GM12878 (cell line): ENCODE measurements around the gene CCDC107. TPM values are rescaled to one million over a fixed set of nuclear protein-coding genes. Genes with fewer than 3 reads are reported as not detected.

ENCODE experiments used
- ATAC-seq: fragments of 200-7000 bp; cut with Tn5 transposase; 3 replicates; pipeline ENCODE4 v1.9.1; 2020; ENCODE audit warnings: mild to moderate bottlenecking, moderate library complexity
- BruUV-seq: library from RNA; stranded (reverse); fragments of 400-500 nt; replicated peaks from 2 replicates; lab custom pipeline; 2021; lab: Mats Ljungman, UMichigan
- CTCF ChIA-PET: fragments of 300-600 bp; sonication (Branson Sonifier 250); formaldehyde crosslinking; extraction: SDS; loops from one replicate; lab custom pipeline; 2021; ENCODE audit warnings: inconsistent platforms; lab: Yijun Ruan, JAX
- POLR2A ChIA-PET: fragments of 350-600 bp; formaldehyde crosslinking; extraction: SDS; loops from one replicate; lab custom pipeline; 2021; ENCODE audit warnings: inconsistent platforms; lab: Charles Lee
- RAD21 ChIA-PET: fragments of 300-600 bp; sonication (Branson Sonifier 250); formaldehyde crosslinking; loops from one replicate; lab custom pipeline; 2023; ENCODE audit warnings: antibody characterized with exemption; ENCODE audit not compliant: unreplicated experiment; lab: Charles Lee
- SMC1A ChIA-PET: fragments of 300-600 bp; sonication (Branson Sonifier 250); formaldehyde crosslinking; loops from one replicate; lab custom pipeline; 2023; ENCODE audit not compliant: unreplicated experiment, uncharacterized antibody; lab: Charles Lee
- DNase-seq: peaks from one replicate; pipeline ENCODE4 v3.0.0-alpha.2; 2011; ENCODE audit warnings: low read depth, low spot score
- FAIRE-seq: peaks from 3 replicates; lab custom pipeline; 2011; peaks lifted over from hg19 to GRCh38; lab: Jason Lieb, UNC
- H2AFZ ChIP-seq: 2 replicates; pipeline ENCODE4 v1.6.0; 2011; ENCODE audit warnings: low read depth, low read length, control low read depth; ENCODE audit not compliant: control insufficient read depth
- H3K27ac ChIP-seq: 2 replicates; pipeline ENCODE4 v1.5.1; 2011; ENCODE audit warnings: control low read depth; ENCODE audit not compliant: control insufficient read depth, insufficient read depth
- H3K27me3 ChIP-seq, 2 experiments: replicated peaks in 1 of 2; 2 replicates each; pipeline versions ENCODE4 v1.6.0 to v1.6.1; 2011; ENCODE audit warnings: low read length in 1 of 2; ENCODE audit not compliant: control insufficient read depth in 2 of 2, insufficient read depth in 2 of 2
- H3K36me3 ChIP-seq, 2 experiments: 2 replicates each; pipeline ENCODE4 v1.5.1; 2011; ENCODE audit warnings: low read length in 1 of 2; ENCODE audit not compliant: control insufficient read depth in 2 of 2, insufficient read depth in 2 of 2
- H3K4me1 ChIP-seq: 2 replicates; pipeline ENCODE4 v1.6.1; 2011; ENCODE audit warnings: mild to moderate bottlenecking, low read length, moderate library complexity, mixed read lengths; ENCODE audit not compliant: control insufficient read depth, insufficient read depth
- H3K4me2 ChIP-seq: 2 replicates; pipeline ENCODE4 v1.6.0; 2011; ENCODE audit warnings: control low read depth; ENCODE audit not compliant: control insufficient read depth, insufficient read depth
- H3K4me3 ChIP-seq: fragments of 200-600 bp; sonication (generic); 2 replicates; pipeline ENCODE4 v1.5.1; 2016
- H3K79me2 ChIP-seq: 2 replicates; pipeline ENCODE4 v1.6.0; 2011; ENCODE audit warnings: low read length; ENCODE audit not compliant: control insufficient read depth, insufficient read depth
- H3K9ac ChIP-seq: 2 replicates; pipeline ENCODE4 v1.8.0; 2011; ENCODE audit warnings: low read length, control low read depth, mixed read lengths; ENCODE audit not compliant: control insufficient read depth, insufficient read depth
- H3K9me3 ChIP-seq: replicated peaks from 3 replicates; pipeline ENCODE4 v1.5.1; 2011; ENCODE audit warnings: mild to moderate bottlenecking, low read length; ENCODE audit not compliant: control insufficient read depth, insufficient read depth
- H4K20me1 ChIP-seq: 2 replicates; pipeline ENCODE4 v1.6.0; 2011; ENCODE audit not compliant: control insufficient read depth, insufficient read depth
- BACH1 ChIP-seq: fragments of 450-650 bp; IDR thresholded peaks from 2 replicates; pipeline ENCODE4 v1.6.1; 2017; ENCODE audit warnings: mild to moderate bottlenecking, borderline replicate concordance
- BCL3 ChIP-seq: IDR thresholded peaks from 2 replicates; pipeline ENCODE4 v1.6.1; 2011; ENCODE audit warnings: borderline replicate concordance, low read depth, mild to moderate bottlenecking, moderate library complexity, low read length; ENCODE audit not compliant: insufficient read depth, poor library complexity, severe bottlenecking
- BMI1 ChIP-seq: fragments of 450-650 bp; IDR thresholded peaks from 2 replicates; pipeline ENCODE4 v1.6.1; 2016; ENCODE audit warnings: mild to moderate bottlenecking, moderate library complexity, borderline replicate concordance
- CTCF ChIP-seq, 3 experiments: IDR thresholded peaks in 2 of 3; conservative IDR thresholded peaks in 1 of 3; 2 replicates each; pipeline ENCODE4 v1.5.1; 2011; ENCODE audit warnings: low read depth in 3 of 3, low read length in 3 of 3, mild to moderate bottlenecking in 3 of 3, control low read depth in 2 of 3, moderate library complexity in 2 of 3, inconsistent platforms in 1 of 3, mixed read lengths in 1 of 3; ENCODE audit not compliant: control insufficient read depth in 2 of 3, insufficient read depth in 1 of 3; ENCODE audit errors: extremely low read depth in 1 of 3
- E4F1 ChIP-seq: fragments of 450-650 bp; IDR thresholded peaks from 2 replicates; pipeline ENCODE4 v1.6.1; 2018; ENCODE audit warnings: borderline replicate concordance, mild to moderate bottlenecking; ENCODE audit not compliant: partially characterized antibody
- EED ChIP-seq: sonication (generic); IDR thresholded peaks from 2 replicates; pipeline ENCODE4 v1.6.1; 2016; ENCODE audit warnings: antibody characterized with exemption, low read depth
- GABPA ChIP-seq: IDR thresholded peaks from 2 replicates; pipeline ENCODE4 v1.6.1; 2014; ENCODE audit warnings: antibody characterized with exemption, low read depth, mild to moderate bottlenecking, inconsistent platforms
- MLLT1 ChIP-seq: fragments of 450-650 bp; IDR thresholded peaks from 2 replicates; pipeline ENCODE4 v1.6.1; 2016; ENCODE audit warnings: mild to moderate bottlenecking
- MXI1 ChIP-seq: fragments of 150-350 bp; IDR thresholded peaks from 2 replicates; pipeline ENCODE4 v1.6.1; 2011; ENCODE audit warnings: low read depth, mild to moderate bottlenecking, inconsistent platforms, low read length, improper control_type of control experiment
- NFIC ChIP-seq: IDR thresholded peaks from 2 replicates; pipeline ENCODE4 v1.6.1; 2012; ENCODE audit warnings: low read depth, mild to moderate bottlenecking, inconsistent platforms, low read length, moderate library complexity
- RELA ChIP-seq: fragments of 450-650 bp; IDR thresholded peaks from 2 replicates; pipeline ENCODE4 v1.8.0; 2014; ENCODE audit warnings: borderline replicate concordance; ENCODE audit not compliant: partially characterized antibody
- RUNX3 ChIP-seq: IDR thresholded peaks from 2 replicates; pipeline ENCODE4 v1.6.1; 2012; ENCODE audit warnings: low read length, inconsistent platforms
- TCF12 ChIP-seq: IDR thresholded peaks from 2 replicates; pipeline ENCODE4 v1.6.1; 2011; ENCODE audit warnings: low read depth, mild to moderate bottlenecking, low read length
- ZBED1 ChIP-seq: IDR thresholded peaks from 2 replicates; pipeline ENCODE4 v1.6.1; 2016; ENCODE audit warnings: borderline replicate concordance
- ZZZ3 ChIP-seq: IDR thresholded peaks from 2 replicates; pipeline ENCODE4 v1.6.1; 2011; ENCODE audit warnings: low read depth; ENCODE audit not compliant: control insufficient read depth, insufficient read length
- WGBS: methylation state at CpG from one replicate; pipeline ENCODE4 v1.1.6; 2016; ENCODE audit warnings: low lambda C conversion rate; ENCODE audit not compliant: insufficient replicate concordance, insufficient coverage; ENCODE audit errors: missing lambda C conversion rate; 5-methylcytosine and 5-hydroxymethylcytosine counted together
- in situ Hi-C: fragments of 300-500 bp; cut with MboI; formaldehyde crosslinking; loops from 9 replicates; pipeline ENCODE4 v1.14.3; 2018; ENCODE audit warnings: mixed read lengths
- intact Hi-C: fragments of 100-400 bp; cut with micrococcal nuclease; formaldehyde crosslinking; loops from one replicate; pipeline ENCODE4 v1.14.2; 2022; ENCODE audit not compliant: unreplicated experiment
- polyA plus RNA-seq, 11 experiments: library from polyadenylated mRNA; depleted of rRNA in 4 of 11; unstranded in 6 of 11; stranded (reverse) in 5 of 11; fragments of >200 nt; fragmentation: Nextera tagmentation in 4 of 11; fragmentation: Illumina TruSeq in 1 of 11; extraction: Ambion mirVana in 4 of 11; extraction: Trizol in 1 of 11; gene quantifications; 1 replicate in 1 of 11; 2 replicates in 10 of 11; pipeline versions ENCODE4 v1.2.1 to v1.2.3, GENCODE V29; 2011 to 2016; ENCODE audit warnings: inconsistent platforms in 2 of 11, missing spikeins in 2 of 11, low read depth in 1 of 11
- total RNA-seq, 4 experiments: library from RNA; depleted of rRNA in 3 of 4; stranded (reverse); fragments of >200 nt in 3 of 4; fragmentation: Illumina TruSeq in 1 of 4; extraction: Trizol in 1 of 4; gene quantifications; 2 replicates each; pipeline versions ENCODE4 v1.2.1 to v1.2.3, GENCODE V29; 2013 to 2021

CCDC107 gene
- total and polyA plus RNA-seq, 10 of the 15 experiments (the other 5 are each of a cell fraction or from before 2014, with no cell fraction given), result 0.19 to 18.3 (median 10.6) TPM

GRCh38 chr9:35619800-35620158, 38.3 kb upstream of the CCDC107 start:
- Histone ChIP-seq H3K9ac (peak overlapping the region; percentile 46), H3K9me3 (no peaks in the 10 kb centered on the region), H3K36me3 (no peaks in the 10 kb centered on the region), H3K4me1 (peaks cover 44% of the 10 kb centered on the region), H3K27me3 (no peaks in the 10 kb centered on the region; a peak in 1 of 4 replicates), H2AFZ (peak overlapping the region; percentile 62), H4K20me1 (no peaks in the 10 kb centered on the region), H3K27ac (peak overlapping the region; percentile 57), H3K4me3 (no peak overlapping the region), H3K79me2 (no peaks in the 10 kb centered on the region; the same call in 1 of the 2 replicates), H3K4me2 (peak overlapping the region; percentile 92)
- BruUV-seq, result no TSS peak
- ChIA-PET CTCF (interaction anchor here (0.6 to 9.0 kb wide), 17 partner anchors 9 to 637 kb away, joined by 3 to 101 read pairs (median 7); partner anchors contain the start of genes ARHGEF39, CREB3, SIT1 and TESK1), SMC1A (interaction anchor here (1.1 to 3.0 kb wide), 15 partner anchors 8 to 129 kb away, joined by 3 to 36 read pairs (median 9); partner anchors contain the start of genes CCDC107, CREB3, RMRP and SIT1), POLR2A (interaction anchor here (0.6 to 6.6 kb wide), 14 partner anchors 13 to 209 kb away, joined by 3 to 85 read pairs (median 7); partner anchors contain the start of genes ARHGEF39, CCDC107, CREB3 and FAM221B), RAD21 (interaction anchor here (0.5 to 3.5 kb wide), 20 partner anchors 9 to 1802 kb away, joined by 3 to 47 read pairs (median 5); partner anchors contain the start of genes ARHGEF39, CCDC107, CREB3 and RMRP)
- ATAC-seq, result peak; percentile 54
- peak; percentile 55 for DNase-seq
- 3% methylated on average over 2 of the region's 2 CpGs for WGBS
- in situ Hi-C loops (no loop called here), intact Hi-C loops (no loop called here)
- no peak for FAIRE-seq
- TF ChIP-seq CTCF (IDR thresholded peaks at IDR 0.05 in 2 of 3, conservative IDR thresholded peaks at IDR 0.05 in 1 of 3; ENCODE audit: control insufficient read depth in 2 of 3, extremely low read depth in 1 of 3, insufficient read depth in 1 of 3, low read depth in 3 of 3, low read length in 3 of 3), result no peak
- peak; percentile 78 for TF ChIP-seq TCF12
- TF ChIP-seq NFIC, result no peak
- TF ChIP-seq EED, result peak; percentile 27; the same call in 1 of the 2 replicates
- TF ChIP-seq BACH1, result no peak
- TF ChIP-seq RUNX3, result peak; percentile 55
- no peak for TF ChIP-seq MLLT1
- TF ChIP-seq ZBED1, result peak; percentile 36; the same call in 1 of the 2 replicates
- no peak for TF ChIP-seq ZZZ3
- TF ChIP-seq GABPA, result no peak
- peak; percentile 13 for TF ChIP-seq BCL3
- TF ChIP-seq MXI1, result no peak
- no peak for TF ChIP-seq RELA
- no peak for TF ChIP-seq BMI1
- no peak for TF ChIP-seq E4F1
